Vagina (tissue), 2 donors: ENCODE measurements around the gene ERFE. TPM values are rescaled to one million over a fixed set of nuclear protein-coding genes. Genes with fewer than 3 reads are reported as not detected.

Experiments used
- DNase-seq, 2 donors: peaks; one replicate each; pipeline ENCODE4 v3.0.0-alpha.2; 2017; ENCODE audit errors: extremely low spot score in 2 of 2
- H3K27ac ChIP-seq: fragments of 200-600 bp; sonication (generic); one replicate; pipeline ENCODE4 v1.5.1; 2019
- H3K27me3 ChIP-seq: fragments of 200-600 bp; sonication (generic); one replicate; pipeline ENCODE4 v1.5.1; 2019
- H3K36me3 ChIP-seq, 2 donors: fragments of 200-600 bp; sonication (generic); one replicate each; pipeline ENCODE4 v1.5.1; 2017 to 2019
- H3K4me1 ChIP-seq: fragments of 200-600 bp; sonication (generic); one replicate; pipeline ENCODE4 v1.5.1; 2019
- H3K4me3 ChIP-seq, 2 donors: fragments of 200-600 bp; sonication (generic); 1 replicate in 1 of 2; 2 replicates in 1 of 2; pipeline ENCODE4 v1.5.1; 2016 to 2019
- H3K9me3 ChIP-seq: fragments of 200-600 bp; sonication (generic); one replicate; pipeline ENCODE4 v1.5.1; 2019
- CTCF ChIP-seq, 3 experiments: fragments of 450-650 bp in 2 of 3; fragments of 200-600 bp in 1 of 3; sonication (generic) in 1 of 3; IDR thresholded peaks; one replicate each; pipeline ENCODE4 v1.5.1; 2017 to 2019; ENCODE audit warnings: antibody characterized with exemption in 3 of 3, mild to moderate bottlenecking in 2 of 3, moderate library complexity in 2 of 3
- POLR2A ChIP-seq, 2 donors: fragments of 450-650 bp; IDR thresholded peaks; one replicate each; pipeline ENCODE4 v1.6.1; 2017; ENCODE audit warnings: antibody characterized with exemption in 2 of 2, mild to moderate bottlenecking in 2 of 2, moderate library complexity in 2 of 2
- POLR2AphosphoS5 ChIP-seq, 2 donors: sonication (generic); formaldehyde crosslinking; IDR thresholded peaks; one replicate each; pipeline ENCODE4 v1.9.0; 2017; ENCODE audit warnings: antibody characterized with exemption in 2 of 2, mild to moderate bottlenecking in 2 of 2, low read depth in 1 of 2; ENCODE audit not compliant: insufficient read depth in 1 of 2
- intact Hi-C: fragments of 100-400 bp; cut with DNase I; formaldehyde crosslinking; loops from one replicate; pipeline ENCODE4 v1.15.1; 2023
- total RNA-seq: library from RNA; depleted of rRNA; stranded (reverse); fragments of >200 nt; gene quantifications from one replicate; pipeline ENCODE4 v1.2.3, GENCODE V29; 2016

ERFE gene
- total RNA-seq, 1 donor from 2014 or later: not detected

DNA sequence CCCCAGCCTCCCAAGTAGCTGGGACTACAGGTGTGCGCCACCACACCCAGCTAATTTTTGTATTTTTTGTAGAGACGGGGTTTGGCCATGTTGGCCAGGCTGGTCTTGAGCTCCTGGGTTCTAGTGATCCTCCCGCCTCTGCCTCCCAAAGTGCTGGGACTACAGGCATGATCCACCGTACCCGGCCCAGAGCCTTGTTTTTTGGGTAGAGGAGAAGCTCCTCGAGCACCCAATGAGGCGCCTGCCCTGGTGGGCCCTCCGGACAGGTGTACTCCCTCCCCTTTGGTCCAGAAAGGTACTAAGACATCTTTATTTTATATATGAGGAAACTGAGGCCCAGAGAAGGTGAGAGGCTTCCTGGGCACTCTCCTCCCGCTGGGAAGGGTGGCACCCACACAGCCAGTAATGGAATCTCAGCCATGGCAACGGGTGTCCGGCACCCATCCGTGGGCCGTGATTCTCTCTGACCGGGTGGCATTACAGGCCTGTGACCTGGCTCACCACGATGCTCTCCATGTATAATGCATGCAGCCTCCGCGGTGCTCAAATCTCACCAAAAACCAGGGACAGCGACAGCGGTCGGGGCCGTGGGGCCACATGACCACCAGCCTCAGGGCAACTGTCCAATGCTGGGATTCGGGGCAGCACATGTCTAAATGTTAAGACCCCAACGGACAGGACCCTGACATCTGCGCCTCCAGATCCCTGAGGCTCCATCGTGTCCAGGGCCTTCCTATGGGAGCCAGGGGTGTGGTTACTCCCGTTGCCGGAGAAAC is 37.1 kb upstream of the ERFE start:
- intact Hi-C loops: no loop called here
- no peak for DNase-seq
- H3K9me3 ChIP-seq: no peaks in the 10 kb centered on the region
- H3K27ac ChIP-seq: no peak overlapping the region
- H3K27me3 ChIP-seq: no peaks in the 10 kb centered on the region
- no peaks in the 10 kb centered on the region for H3K4me1 ChIP-seq
- no peaks in the 10 kb centered on the region for H3K36me3 ChIP-seq
- H3K4me3 ChIP-seq: no peak overlapping the region
- TF ChIP-seq POLR2A (IDR thresholded peaks at IDR 0.05): no peak

DNA sequence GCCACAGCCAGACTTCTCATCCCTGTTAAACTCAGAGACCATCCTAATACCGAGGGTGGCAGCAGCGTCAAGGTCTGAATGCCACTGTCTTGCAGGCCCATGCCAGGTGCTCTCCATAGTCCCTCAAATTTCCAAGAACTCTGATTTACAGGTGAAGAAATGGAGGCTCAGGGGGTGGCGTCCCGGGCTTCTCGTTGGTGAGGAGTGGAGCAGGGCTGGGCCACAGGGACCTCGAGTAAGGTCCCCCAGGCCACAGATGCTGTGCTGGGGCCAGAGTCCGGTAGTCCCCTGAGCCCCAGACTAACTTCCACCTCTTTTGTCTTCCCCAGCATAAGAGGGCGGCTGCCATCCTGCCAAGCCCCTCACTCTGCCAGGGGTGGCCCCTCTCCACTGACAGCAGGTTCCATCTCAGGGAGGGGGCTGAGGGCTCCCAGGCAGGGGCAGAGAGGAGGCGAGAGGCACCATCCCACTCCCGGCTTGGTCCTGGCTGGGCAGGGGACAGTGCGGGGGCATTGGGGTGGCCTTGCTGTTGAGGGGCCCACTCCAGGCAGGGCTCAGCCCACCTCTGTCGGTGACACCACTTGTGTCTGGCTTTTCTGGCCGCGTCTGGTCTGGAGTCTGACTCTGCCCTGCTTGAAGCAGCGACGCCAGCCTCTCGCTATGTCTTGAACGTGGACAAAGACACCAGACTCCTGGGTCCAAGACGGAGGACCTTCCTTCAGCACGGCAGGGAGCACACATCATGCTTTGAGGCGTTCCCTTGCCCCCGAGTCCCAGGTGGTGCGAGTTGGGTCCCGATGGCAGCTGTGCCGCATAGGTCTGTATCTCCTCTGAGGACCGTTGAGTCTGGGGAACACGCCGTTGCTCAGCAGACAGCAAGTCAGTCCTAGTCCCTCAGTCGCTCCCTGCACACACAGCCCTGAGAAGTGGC is 36.2 kb upstream of the ERFE start:
- Histone ChIP-seq H3K27ac (no peak overlapping the region), H3K9me3 (no peaks in the 10 kb centered on the region), H3K27me3 (no peaks in the 10 kb centered on the region), H3K36me3 (no peaks in the 10 kb centered on the region), H3K4me3 (no peak overlapping the region), H3K4me1 (peaks cover 6% of the 10 kb centered on the region)
- intact Hi-C loops: no loop called here
- no peak for DNase-seq
- no peak for TF ChIP-seq POLR2AphosphoS5 (IDR thresholded peaks at IDR 0.05; ENCODE audit: insufficient read depth in 1 of 2, low read depth in 1 of 2)
- no peak for TF ChIP-seq CTCF (IDR thresholded peaks at IDR 0.05)
- TF ChIP-seq POLR2A (IDR thresholded peaks at IDR 0.05): no peak

- Histone ChIP-seq H3K27me3 (no peaks in the 10 kb centered on the region), H3K27ac (no peak overlapping the region), H3K9me3 (no peaks in the 10 kb centered on the region), H3K4me3 (no peak overlapping the region), H3K36me3 (no peaks in the 10 kb centered on the region), H3K4me1 (peaks cover 6% of the 10 kb centered on the region)
- no peak for TF ChIP-seq POLR2A (IDR thresholded peaks at IDR 0.05)
- TF ChIP-seq POLR2AphosphoS5 (IDR thresholded peaks at IDR 0.05; ENCODE audit: insufficient read depth in 1 of 2, low read depth in 1 of 2): no peak
- no peak for DNase-seq
- intact Hi-C loops: no loop called here
Observed at GRCh38 chr2:238123218-238123971, 35.4 kb upstream of the ERFE start.

GRCh38 chr2:238123991-238124470 is 34.7 kb upstream of the ERFE start:
- intact Hi-C loops: no loop called here
- no peak for DNase-seq
- Histone ChIP-seq H3K36me3 (no peaks in the 10 kb centered on the region), H3K9me3 (no peaks in the 10 kb centered on the region), H3K4me1 (peaks cover 6% of the 10 kb centered on the region), H3K27me3 (no peaks in the 10 kb centered on the region), H3K27ac (no peak overlapping the region), H3K4me3 (no peak overlapping the region)
- TF ChIP-seq CTCF (IDR thresholded peaks at IDR 0.05): no peak
- no peak for TF ChIP-seq POLR2A (IDR thresholded peaks at IDR 0.05)
- no peak for TF ChIP-seq POLR2AphosphoS5 (IDR thresholded peaks at IDR 0.05; ENCODE audit: insufficient read depth in 1 of 2, low read depth in 1 of 2)

DNA sequence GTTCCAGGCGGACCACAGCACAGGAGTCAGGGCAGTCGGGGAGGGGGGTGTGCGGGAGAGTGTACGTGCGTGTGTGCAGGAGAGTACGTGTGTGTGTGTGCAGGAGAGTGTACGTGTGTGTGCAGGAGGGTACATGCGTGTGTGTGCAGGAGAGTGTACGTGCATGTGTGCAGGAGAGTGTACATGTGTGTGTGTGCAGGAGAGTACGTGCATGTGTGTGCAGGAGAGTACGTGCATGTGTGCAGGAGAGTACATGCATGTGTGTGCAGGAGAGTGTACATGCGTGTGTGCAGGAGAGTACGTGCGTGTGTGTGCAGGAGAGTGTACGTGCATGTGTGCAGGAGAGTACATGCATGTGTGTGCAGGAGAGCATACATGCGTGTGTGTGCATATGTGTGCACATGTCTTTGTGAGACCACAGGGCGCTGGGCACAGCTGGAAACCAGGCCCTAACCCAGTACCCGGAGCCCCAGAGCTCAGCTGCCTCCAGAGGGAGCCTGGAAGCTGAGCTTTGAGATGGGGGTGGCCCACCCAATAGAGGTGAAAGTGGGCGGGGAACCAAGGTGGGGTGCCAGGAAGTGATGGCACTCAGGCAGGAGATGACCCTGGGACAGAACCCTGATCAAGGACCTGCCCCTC is 34.2 kb upstream of the ERFE start:
- Histone ChIP-seq H3K27ac (no peak overlapping the region), H3K9me3 (no peaks in the 10 kb centered on the region), H3K36me3 (no peaks in the 10 kb centered on the region), H3K27me3 (no peaks in the 10 kb centered on the region), H3K4me1 (peaks cover 6% of the 10 kb centered on the region), H3K4me3 (no peak overlapping the region)
- intact Hi-C loops: no loop called here
- DNase-seq: no peak
- TF ChIP-seq POLR2A (IDR thresholded peaks at IDR 0.05) (no peak), CTCF (IDR thresholded peaks at IDR 0.05) (no peak), POLR2AphosphoS5 (IDR thresholded peaks at IDR 0.05; ENCODE audit: insufficient read depth in 1 of 2, low read depth in 1 of 2) (no peak)
